Placental pericyte (primary cell): ENCODE results near the gene GCSAM. TPM values are rescaled to one million over a fixed set of nuclear protein-coding genes. Genes with fewer than 3 reads are reported as not detected.

ENCODE experiments used
- small RNA-seq: library from RNA; depleted of rRNA; stranded (forward); fragments of <200 nt; gene quantifications from one replicate; pipeline ENCODE3, GENCODE V24; 2012; ENCODE audit warnings: low replicate concordance
- total RNA-seq: library from RNA; depleted of rRNA; stranded (reverse); fragments of >200 nt; gene quantifications from 2 replicates; pipeline ENCODE4 v1.2.3, GENCODE V29; 2012

Gene GCSAM, protein sequence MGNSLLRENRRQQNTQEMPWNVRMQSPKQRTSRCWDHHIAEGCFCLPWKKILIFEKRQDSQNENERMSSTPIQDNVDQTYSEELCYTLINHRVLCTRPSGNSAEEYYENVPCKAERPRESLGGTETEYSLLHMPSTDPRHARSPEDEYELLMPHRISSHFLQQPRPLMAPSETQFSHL
- not detected in 2 replicates for total RNA-seq

DNA sequence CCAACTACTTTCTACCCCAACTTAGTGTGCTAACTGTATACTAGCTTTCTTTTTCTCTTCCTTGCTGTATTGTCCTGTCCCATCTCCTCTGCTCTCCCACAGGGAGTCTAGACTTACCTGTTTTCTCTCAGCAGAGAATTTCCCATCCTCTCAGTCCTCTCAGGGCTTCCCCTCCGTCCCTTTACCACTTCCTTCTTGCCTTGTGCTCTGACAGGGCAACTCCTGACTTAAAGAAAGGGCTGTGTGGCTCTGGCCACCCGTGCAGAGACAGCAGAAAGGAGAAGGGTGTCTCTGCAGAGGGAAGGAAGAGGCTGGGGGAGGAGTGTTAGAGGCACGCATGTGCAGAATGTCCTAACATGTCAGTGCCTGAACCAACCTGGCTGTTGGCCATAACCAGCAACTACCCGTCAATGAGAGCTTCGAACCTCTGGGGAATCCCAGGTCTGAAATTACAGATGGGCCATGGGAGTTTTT, at the start of gene GCSAM:
Gene GCSAM, minus strand, starts transcription at position 274 of the 474 bp plus-strand sequence. Its CDS starts 128 bp downstream, at position 146.

DNA sequence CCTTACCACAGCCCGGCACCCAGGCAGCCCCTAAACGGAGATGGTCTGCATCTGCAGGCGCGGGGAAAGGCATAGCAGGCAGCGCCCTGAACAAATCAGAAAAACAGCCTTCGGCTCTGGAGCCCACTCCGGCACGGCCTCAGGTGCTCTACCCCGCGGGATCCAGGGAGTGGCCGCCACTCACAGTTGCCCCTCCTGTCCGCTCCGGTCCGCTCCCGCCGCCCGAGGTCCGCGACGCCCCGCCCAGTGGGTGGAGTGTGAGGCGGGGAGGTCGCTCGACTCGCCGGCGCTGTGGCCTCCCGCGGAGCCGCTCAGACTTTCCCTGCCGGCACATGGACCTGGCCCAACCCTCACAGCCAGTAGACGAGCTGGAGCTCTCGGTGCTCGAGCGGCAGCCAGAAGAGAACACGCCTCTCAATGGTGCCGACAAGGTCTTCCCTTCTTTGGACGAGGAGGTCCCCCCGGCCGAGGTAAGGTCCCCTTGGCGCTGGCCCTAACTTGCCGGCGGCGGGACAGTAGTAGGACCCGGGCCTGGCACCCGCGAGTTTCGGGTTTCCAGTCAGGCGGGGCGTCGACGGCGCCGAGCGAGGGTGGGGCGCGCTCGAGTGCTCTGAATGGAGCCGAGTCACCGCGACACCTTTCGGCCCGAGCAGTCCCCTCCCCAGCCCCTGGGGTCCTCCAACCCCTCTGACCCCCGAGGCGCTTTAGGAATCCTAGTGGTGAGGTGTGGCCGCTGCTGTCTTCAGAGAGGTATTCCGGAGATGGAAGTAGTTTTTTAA, 46.8 kb downstream of the GCSAM start, which contains the start of gene C3orf52:
Gene C3orf52, plus strand, starts transcription at position 314 of the 779 bp plus-strand sequence. Its CDS starts 19 bp downstream, at position 333.

Small RNA genes within 50 kb of the gene (small RNA-seq; reads per million reads assigned to genes)
- not detected for gene MIR567

Other genes starting within 250 kb of the GCSAM start
- gene ABHD10, start 154.2 kb downstream of the GCSAM start, total RNA-seq = 10.3 and 38.9 TPM in 2 replicates
- 0.14 TPM in 1 of 2 replicates, not detected in the other for gene TAGLN3, start 134.3 kb downstream of the GCSAM start, total RNA-seq
- not detected in 2 replicates for gene TMPRSS7, start 98.5 kb downstream of the GCSAM start, total RNA-seq
- 11.6 and 18.0 TPM in 2 replicates for gene C3orf52, start 46.9 kb downstream of the GCSAM start, total RNA-seq
- gene SLC9C1, start 161.0 kb upstream of the GCSAM start, total RNA-seq = not detected in 2 replicates
- 3.7 and 4.6 TPM in 2 replicates for gene CD200, start 199.9 kb upstream of the GCSAM start, total RNA-seq